Tibial nerve (tissue), 4 donors: ENCODE data around the gene POU1F1.

Experiments
- EP300 ChIP-seq, 2 donors: sonication (generic); formaldehyde crosslinking; IDR thresholded peaks; one replicate each; pipeline ENCODE4 v1.6.1; 2017; ENCODE audit warnings: antibody characterized with exemption in 2 of 2, mild to moderate bottlenecking in 1 of 2
- POLR2A ChIP-seq, 2 donors: fragments of 450-650 bp; IDR thresholded peaks; one replicate each; pipeline ENCODE4 v1.6.1; 2017; ENCODE audit warnings: antibody characterized with exemption in 2 of 2, mild to moderate bottlenecking in 2 of 2, moderate library complexity in 2 of 2
- TF ChIP-seq, protein P1 (sequence below), 5 experiments: fragments of 200-600 bp in 3 of 5; fragments of 450-650 bp in 2 of 5; sonication (generic) in 3 of 5; IDR thresholded peaks; one replicate each; pipeline ENCODE4 v1.5.1; 2016 to 2019; ENCODE audit warnings: antibody characterized with exemption in 5 of 5, mild to moderate bottlenecking in 3 of 5, moderate library complexity in 2 of 5

DNA sequence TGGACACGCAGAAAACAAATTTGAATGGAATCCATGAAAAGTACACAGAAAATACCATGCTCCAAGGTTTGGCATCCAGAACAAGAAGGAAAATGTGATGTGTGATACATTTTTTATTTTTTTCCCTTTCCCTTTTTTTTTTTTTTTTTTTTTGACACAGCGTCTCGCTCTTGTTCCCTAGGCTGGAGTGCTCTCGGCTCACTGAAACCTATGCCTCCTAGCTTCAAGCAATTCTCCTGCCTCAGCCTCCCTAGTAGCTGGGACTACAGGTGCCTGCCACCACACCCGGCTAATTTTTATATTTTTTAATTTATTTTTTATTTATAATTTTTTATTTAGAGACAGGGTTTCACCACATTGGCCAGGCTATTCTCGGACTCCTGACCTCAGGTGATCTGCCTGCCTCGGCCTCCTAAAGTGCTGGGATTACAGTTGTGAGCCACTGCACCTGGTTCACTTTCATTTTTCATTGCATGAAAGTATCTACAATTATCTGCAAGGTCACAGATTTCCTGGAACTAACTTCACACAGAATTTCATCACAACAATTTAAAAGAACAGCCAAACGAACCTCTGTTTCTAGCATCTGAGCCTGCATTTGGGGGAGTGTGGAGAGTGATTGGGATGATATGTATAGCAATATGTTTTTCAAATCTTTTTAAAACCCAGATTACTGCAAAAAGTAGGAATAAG is 8.3 kb downstream of the POU1F1 start:
- TF ChIP-seq, protein P1, sequence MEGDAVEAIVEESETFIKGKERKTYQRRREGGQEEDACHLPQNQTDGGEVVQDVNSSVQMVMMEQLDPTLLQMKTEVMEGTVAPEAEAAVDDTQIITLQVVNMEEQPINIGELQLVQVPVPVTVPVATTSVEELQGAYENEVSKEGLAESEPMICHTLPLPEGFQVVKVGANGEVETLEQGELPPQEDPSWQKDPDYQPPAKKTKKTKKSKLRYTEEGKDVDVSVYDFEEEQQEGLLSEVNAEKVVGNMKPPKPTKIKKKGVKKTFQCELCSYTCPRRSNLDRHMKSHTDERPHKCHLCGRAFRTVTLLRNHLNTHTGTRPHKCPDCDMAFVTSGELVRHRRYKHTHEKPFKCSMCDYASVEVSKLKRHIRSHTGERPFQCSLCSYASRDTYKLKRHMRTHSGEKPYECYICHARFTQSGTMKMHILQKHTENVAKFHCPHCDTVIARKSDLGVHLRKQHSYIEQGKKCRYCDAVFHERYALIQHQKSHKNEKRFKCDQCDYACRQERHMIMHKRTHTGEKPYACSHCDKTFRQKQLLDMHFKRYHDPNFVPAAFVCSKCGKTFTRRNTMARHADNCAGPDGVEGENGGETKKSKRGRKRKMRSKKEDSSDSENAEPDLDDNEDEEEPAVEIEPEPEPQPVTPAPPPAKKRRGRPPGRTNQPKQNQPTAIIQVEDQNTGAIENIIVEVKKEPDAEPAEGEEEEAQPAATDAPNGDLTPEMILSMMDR (IDR thresholded peaks at IDR 0.05) = no peak
- TF ChIP-seq POLR2A (IDR thresholded peaks at IDR 0.05) (no peak), EP300 (IDR thresholded peaks at IDR 0.05) (no peak)
